B cell (primary cell): ENCODE data around the gene PLSCR3. TPM values are rescaled to one million over a fixed set of nuclear protein-coding genes. Genes with fewer than 3 reads are reported as not detected.

Experiments
- ATAC-seq: fragments of 200-7000 bp; cut with Tn5 transposase; one replicate; pipeline ENCODE4 v1.10.0; 2021; ENCODE audit warnings: low read depth, mild to moderate bottlenecking, moderate number of reproducible peaks, moderate library complexity
- CTCF ChIA-PET: fragments of 350-600 bp; sonication (Branson Sonifier 250); formaldehyde crosslinking; loops from one replicate; lab custom pipeline; 2021; ENCODE audit warnings: antibody characterized with exemption, inconsistent platforms; lab: Charles Lee
- POLR2A ChIA-PET: fragments of 350-600 bp; sonication (Branson Sonifier 250); formaldehyde crosslinking; loops from one replicate; lab custom pipeline; 2021; ENCODE audit warnings: antibody characterized with exemption; lab: Charles Lee
- DNase-seq: peaks from one replicate; pipeline ENCODE4 v3.0.0; 2013
- H2AFZ ChIP-seq: 2 replicates; pipeline ENCODE4 v1.6.1; 2012; ENCODE audit warnings: mild to moderate bottlenecking, low read depth, low read length; ENCODE audit not compliant: insufficient read depth, poor library complexity, severe bottlenecking
- H3K27ac ChIP-seq, 2 donors: 1 replicate in 1 of 2; 2 replicates in 1 of 2; pipeline ENCODE4 v1.5.1; 2012 to 2013; ENCODE audit warnings: low read length in 2 of 2, mild to moderate bottlenecking in 2 of 2, moderate library complexity in 1 of 2
- H3K27me3 ChIP-seq, 4 experiments: fragments of 200-600 bp in 1 of 4; sonication (generic) in 1 of 4; replicated peaks in 1 of 4; 1 replicate in 2 of 4; 2 replicates in 2 of 4; pipeline versions ENCODE4 v1.6.1 to v1.7.0; 2013 to 2016; ENCODE audit warnings: low read length in 3 of 4, mild to moderate bottlenecking in 2 of 4, mixed read lengths in 1 of 4, moderate library complexity in 1 of 4; ENCODE audit not compliant: insufficient read depth in 4 of 4, control insufficient read depth in 3 of 4; ENCODE audit errors: control extremely low read depth in 1 of 4
- H3K36me3 ChIP-seq, 2 experiments: replicated peaks in 1 of 2; 1 replicate in 1 of 2; 2 replicates in 1 of 2; pipeline versions ENCODE4 v1.6.1 to v1.7.1; 2013; ENCODE audit warnings: low read length in 1 of 2; ENCODE audit not compliant: insufficient read depth in 2 of 2, control insufficient read depth in 1 of 2; ENCODE audit errors: control extremely low read depth in 1 of 2, extremely low read depth in 1 of 2
- H3K4me1 ChIP-seq, 2 donors: fragments of 200-600 bp in 1 of 2; sonication (generic) in 1 of 2; 1 replicate in 1 of 2; 2 replicates in 1 of 2; pipeline versions ENCODE4 v1.5.1 to v1.6.1; 2013 to 2017; ENCODE audit warnings: low read length in 2 of 2; ENCODE audit not compliant: control insufficient read depth in 2 of 2, insufficient read depth in 2 of 2
- H3K4me2 ChIP-seq: replicated peaks from 2 replicates; pipeline ENCODE3; 2012; ENCODE audit warnings: mild to moderate bottlenecking, low read depth, low read length; ENCODE audit not compliant: poor library complexity, severe bottlenecking
- H3K4me3 ChIP-seq, 5 experiments: fragments of 200-600 bp in 1 of 5; sonication (generic) in 1 of 5; 1 replicate in 3 of 5; 2 replicates in 2 of 5; pipeline versions ENCODE4 v1.5.1 to v1.7.0; 2011 to 2016; ENCODE audit warnings: low read length in 4 of 5, mild to moderate bottlenecking in 4 of 5, low read depth in 2 of 5, control low read depth in 1 of 5, moderate library complexity in 1 of 5; ENCODE audit not compliant: insufficient read depth in 1 of 5; ENCODE audit errors: control extremely low read depth in 1 of 5, extremely low read depth in 1 of 5
- H3K79me2 ChIP-seq: fragments of 200-600 bp; sonication (generic); one replicate; pipeline ENCODE4 v1.6.0; 2016; ENCODE audit warnings: low read length; ENCODE audit not compliant: control insufficient read depth, insufficient read depth
- H3K9ac ChIP-seq: fragments of 200-600 bp; sonication (generic); 2 replicates; pipeline ENCODE4 v1.6.1; 2017; ENCODE audit warnings: mild to moderate bottlenecking, low read length, moderate library complexity
- H3K9me3 ChIP-seq, 3 donors: one replicate each; pipeline versions ENCODE4 v1.6.1 to v1.7.1; 2013; ENCODE audit warnings: low read length in 2 of 3; ENCODE audit not compliant: control insufficient read depth in 2 of 3, insufficient read depth in 1 of 3; ENCODE audit errors: control extremely low read depth in 1 of 3
- H4K20me1 ChIP-seq: 2 replicates; pipeline ENCODE4 v1.6.0; 2012; ENCODE audit warnings: mild to moderate bottlenecking, low read length; ENCODE audit not compliant: insufficient read depth, control insufficient read depth, poor library complexity, severe bottlenecking
- H3K27ac Mint-ChIP-seq: one replicate; pipeline ENCODE4 v1.8.0; 2021; ENCODE audit warnings: mixed read lengths
- H3K27me3 Mint-ChIP-seq: one replicate; pipeline ENCODE4 v1.8.0; 2021; ENCODE audit warnings: mixed read lengths
- H3K4me1 Mint-ChIP-seq: one replicate; pipeline ENCODE4 v1.8.0; 2021; ENCODE audit warnings: mixed read lengths
- H3K4me3 Mint-ChIP-seq: one replicate; pipeline ENCODE4 v1.8.0; 2021; ENCODE audit warnings: mixed read lengths
- H3K9me3 Mint-ChIP-seq: one replicate; pipeline ENCODE4 v1.8.0; 2022; ENCODE audit warnings: mixed read lengths; ENCODE audit not compliant: insufficient read depth
- CTCF ChIP-seq: fragments of 200-600 bp; IDR thresholded peaks from one replicate; pipeline ENCODE4 v1.8.0; 2022; ENCODE audit warnings: antibody characterized with exemption, mild to moderate bottlenecking
- EZH2 ChIP-seq: IDR thresholded peaks from 2 replicates; pipeline ENCODE4 v1.6.1; 2012; ENCODE audit warnings: borderline replicate concordance, low read depth, mild to moderate bottlenecking, moderate library complexity, low read length; ENCODE audit not compliant: insufficient read depth, poor library complexity, severe bottlenecking
- WGBS: methylation state at CpG from one replicate; pipeline ENCODE4 v1.1.5; 2013; ENCODE audit warnings: missing lambda C conversion rate; ENCODE audit not compliant: insufficient coverage; 5-methylcytosine and 5-hydroxymethylcytosine counted together
- intact Hi-C: fragments of 100-400 bp; cut with micrococcal nuclease; formaldehyde crosslinking; loops from one replicate; pipeline ENCODE4 v1.10.0; 2022
- polyA plus RNA-seq: library from polyadenylated mRNA; depleted of rRNA; stranded (reverse); fragments of >200 nt; gene quantifications from 2 replicates; pipeline ENCODE4 v1.2.3, GENCODE V29; 2012
- total RNA-seq, 2 donors: library from RNA; stranded (reverse); fragments of 120-200 nt in 1 of 2; gene quantifications; 1 replicate in 1 of 2; 2 replicates in 1 of 2; pipeline versions ENCODE4 v1.2.3 to v1.2.4, GENCODE V29; 2013 to 2022

Gene PLSCR3
- total and polyA plus RNA-seq, 2 donors (not counting 1 experiment from before 2014, with no cell fraction given): 31.6 to 122 TPM

GRCh38 chr17:7398612-7399011 is 4.3 kb upstream of the PLSCR3 start:
- WGBS: 92% methylated on average over 1 of the region's 2 CpGs
- Mint-ChIP-seq H3K27ac (no peak overlapping the region), H3K27me3 (no peaks in the 10 kb centered on the region), H3K4me3 (no peak overlapping the region), H3K4me1 (peaks cover 15% of the 10 kb centered on the region), H3K9me3 (no peaks in the 10 kb centered on the region)
- no peak for DNase-seq
- Histone ChIP-seq H4K20me1 (no peaks in the 10 kb centered on the region), H2AFZ (no peak overlapping the region), H3K36me3 (no peaks in the 10 kb centered on the region), H3K4me3 (no peak overlapping the region), H3K79me2 (peaks cover 11% of the 10 kb centered on the region), H3K27ac (no peak overlapping the region), H3K4me2 (no peak overlapping the region), H3K9me3 (no peaks in the 10 kb centered on the region), H3K27me3 (no peaks in the 10 kb centered on the region), H3K9ac (no peak overlapping the region), H3K4me1 (peaks cover 13 to 19% of the 10 kb centered on the region in 2 donors)
- CTCF ChIA-PET: interaction anchor here (1.7 kb wide), 1 partner anchor 42 kb away, joined by 4 read pairs; no protein-coding TSS in a partner anchor
- ATAC-seq: no peak
- intact Hi-C loops: no loop called here
- POLR2A ChIA-PET: interaction anchor here (0.7 to 1.5 kb wide), 2 partner anchors 37 to 83 kb away, joined by 3 to 11 read pairs; partner anchors contain the start of gene TMEM102
- TF ChIP-seq EZH2 (no peak), CTCF (no peak)

GRCh38 chr17:7396147-7396546 is 1.8 kb upstream of the PLSCR3 start:
- peaks cover 12 to 16% of the 10 kb centered on the region in 2 donors for H3K4me1 ChIP-seq
- no peak overlapping the region for H3K4me3 ChIP-seq
- H3K4me1 Mint-ChIP-seq: peaks cover 12% of the 10 kb centered on the region
- 95% methylated on average over 4 of the region's 4 CpGs for WGBS
- POLR2A ChIA-PET: no interaction called here
- no peaks in the 10 kb centered on the region for H4K20me1 ChIP-seq
- H3K4me2 ChIP-seq: no peak overlapping the region
- H3K27ac Mint-ChIP-seq: no peak overlapping the region
- DNase-seq: no peak
- H3K9me3 Mint-ChIP-seq: no peaks in the 10 kb centered on the region
- no peaks in the 10 kb centered on the region for H3K9me3 ChIP-seq
- H3K27me3 Mint-ChIP-seq: no peaks in the 10 kb centered on the region
- CTCF ChIA-PET: interaction anchor here (3.2 kb wide), 1 partner anchor 40 kb away, joined by 13 read pairs; the partner anchor contains the start of gene TMEM95
- intact Hi-C loops: no loop called here
- no peak overlapping the region for H3K9ac ChIP-seq
- peaks cover 0 to 14% of the 10 kb centered on the region in 2 experiments for H3K36me3 ChIP-seq
- no peak overlapping the region for H2AFZ ChIP-seq
- no peak overlapping the region for H3K27ac ChIP-seq
- no peak for ATAC-seq
- TF ChIP-seq EZH2: no peak
- TF ChIP-seq CTCF: no peak
- no peaks in the 10 kb centered on the region for H3K27me3 ChIP-seq
- H3K4me3 Mint-ChIP-seq: peak overlapping the region; percentile 52
- peaks cover 10% of the 10 kb centered on the region for H3K79me2 ChIP-seq
